NCI-H187 (cell line): Measurements from ENCODE around the gene PRDM2.

Source experiments
- DNase-seq, 2 experiments: peaks; one replicate each; lab custom pipeline; 2025; lab: John Stamatoyannopoulos, UW

The PRDM2 gene

GRCh38 chr1:13763991-13764390 lies 64.0 kb downstream of the PRDM2 start:
- DNase-seq: no peak

- no peak for DNase-seq
Observed at GRCh38 chr1:13764588-13765332, 64.8 kb downstream of the PRDM2 start.

DNA sequence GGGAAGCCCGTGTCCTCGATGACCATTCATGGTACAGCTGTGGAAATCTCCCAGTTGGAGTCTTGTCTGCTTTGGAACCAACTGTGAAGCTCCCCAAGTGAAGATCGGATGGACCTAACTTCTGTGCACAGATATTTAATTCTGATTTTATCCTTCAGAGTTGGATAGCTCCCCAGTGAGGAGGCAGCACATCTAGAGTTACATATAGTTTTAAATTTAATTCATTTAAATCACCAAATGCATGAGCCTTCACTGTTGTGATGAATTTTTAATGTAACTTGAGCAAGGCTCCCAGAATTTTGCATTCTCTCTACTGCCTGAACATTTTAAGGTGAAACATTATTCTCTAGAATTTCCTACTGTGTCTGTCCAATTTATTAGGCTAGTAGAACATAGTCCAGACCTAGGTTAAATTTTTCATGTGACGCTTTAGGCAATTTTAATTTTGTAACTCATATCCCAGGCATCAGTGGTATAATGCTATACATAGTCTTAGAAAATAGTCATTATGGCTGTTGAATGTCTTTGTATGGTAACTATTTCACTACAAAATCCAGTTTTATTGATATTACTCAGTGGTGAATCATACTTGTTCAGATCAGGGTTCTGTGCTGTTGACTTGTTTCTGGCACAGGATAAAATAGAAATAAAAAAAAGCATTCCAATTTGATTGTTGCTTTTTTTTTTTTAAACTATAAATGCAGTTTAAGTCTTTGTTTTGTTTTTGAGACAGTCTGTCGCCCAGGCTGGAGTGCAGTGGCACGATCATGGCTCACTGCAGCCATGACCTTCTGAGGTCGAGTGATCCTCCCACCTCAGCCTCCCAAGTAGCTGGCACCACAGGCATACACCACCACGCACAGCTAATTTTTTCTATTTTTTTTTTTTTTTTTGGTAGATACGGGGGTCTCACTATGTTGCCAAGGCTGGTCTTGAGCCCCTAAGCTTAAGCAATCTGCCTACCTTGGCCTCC lies 66.9 kb downstream of the PRDM2 start:
- no peak for DNase-seq

GRCh38 chr1:13769212-13769611 lies 69.2 kb downstream of the PRDM2 start:
- DNase-seq: no peak

DNA sequence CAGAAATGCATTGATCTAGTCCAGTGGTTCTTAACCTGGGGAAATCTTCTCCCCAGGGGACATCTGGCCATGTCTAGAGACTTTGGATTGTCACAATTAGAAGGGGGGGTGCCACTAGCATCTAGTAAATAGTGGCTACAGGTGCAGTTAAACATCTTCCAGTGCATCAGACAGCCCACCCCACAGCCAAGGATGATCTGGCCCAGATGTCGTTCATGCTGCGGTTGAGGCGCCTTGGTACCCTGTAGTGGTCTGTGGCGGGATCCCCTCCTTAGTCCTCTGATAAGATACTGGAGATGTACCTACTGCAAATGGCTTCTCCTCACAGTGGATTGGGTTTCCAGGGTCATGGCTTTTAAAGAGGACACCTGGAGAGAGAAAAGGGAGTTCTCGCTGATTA lies 69.8 kb downstream of the PRDM2 start:
- DNase-seq: no peak

- no peak for DNase-seq
Observed at GRCh38 chr1:13770743-13771142, 70.8 kb downstream of the PRDM2 start.

DNA sequence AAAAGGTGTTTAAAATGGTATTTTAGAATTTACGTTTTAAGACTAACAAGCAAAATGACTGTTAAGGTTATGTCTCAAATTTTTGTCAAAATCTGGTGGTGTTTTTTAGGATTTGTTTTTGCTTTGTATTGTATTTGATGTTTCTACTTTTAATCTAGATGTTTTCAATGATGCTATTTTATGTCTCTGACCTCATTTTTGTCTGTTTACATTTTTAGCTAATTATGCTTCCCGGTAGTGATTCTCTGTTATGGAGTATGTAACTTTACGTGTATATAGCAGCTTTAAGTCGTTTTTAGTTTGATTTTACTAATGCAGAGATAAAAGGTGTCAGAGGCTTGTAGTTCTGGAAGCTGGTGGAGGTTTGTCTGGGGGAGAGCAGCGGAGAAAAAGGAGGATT lies 71.8 kb downstream of the PRDM2 start:
- DNase-seq: no peak

GRCh38 chr1:13772271-13772670 lies 72.3 kb downstream of the PRDM2 start:
- DNase-seq: no peak

GRCh38 chr1:13774121-13774520 lies 74.1 kb downstream of the PRDM2 start:
- no peak for DNase-seq

DNA sequence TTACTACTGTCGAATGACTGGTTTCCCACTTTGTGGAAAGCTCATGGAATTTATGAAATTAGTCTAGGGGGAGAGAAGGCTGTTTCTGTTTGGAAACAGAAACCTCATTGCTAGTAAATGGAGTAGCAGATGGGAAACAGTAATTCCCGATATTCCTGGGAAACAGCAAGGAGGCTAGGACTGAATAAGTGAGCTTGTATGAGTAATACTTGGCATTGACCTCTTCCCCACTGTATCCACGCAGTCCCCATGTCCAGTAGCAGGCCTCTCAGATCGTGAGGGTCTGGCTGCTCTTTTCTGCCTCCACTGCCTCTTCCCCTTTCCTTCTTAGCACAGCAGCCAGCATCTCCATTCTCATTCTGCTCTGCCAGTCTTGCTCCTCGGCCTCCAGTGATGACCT lies 75.5 kb downstream of the PRDM2 start:
- DNase-seq: no peak

DNA sequence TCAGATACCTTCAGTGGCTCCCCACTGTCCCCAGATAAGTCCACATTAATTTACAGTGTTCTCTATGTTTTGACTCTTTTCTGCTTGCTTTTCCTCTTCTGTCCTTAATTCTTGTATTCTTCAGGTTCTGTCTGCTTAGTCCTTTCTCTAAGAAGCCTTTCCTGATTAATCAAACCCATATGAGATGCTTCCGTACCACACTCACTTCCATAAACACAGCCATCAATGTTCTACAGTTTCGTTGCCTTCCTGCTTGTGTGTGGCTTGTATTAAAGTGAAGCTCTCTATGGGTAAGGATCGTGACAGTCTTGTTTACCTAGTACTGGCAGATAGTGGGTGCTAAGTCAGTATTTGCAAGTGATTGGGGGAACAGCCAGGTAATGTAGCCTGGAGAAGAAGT lies 75.9 kb downstream of the PRDM2 start:
- no peak for DNase-seq

GRCh38 chr1:13778431-13778830 lies 78.4 kb downstream of the PRDM2 start:
- no peak for DNase-seq

- no peak for DNase-seq
Observed at GRCh38 chr1:13779930-13780329, 79.9 kb downstream of the PRDM2 start.

- no peak for DNase-seq
Observed at GRCh38 chr1:13780780-13781179, 80.8 kb downstream of the PRDM2 start.

DNA sequence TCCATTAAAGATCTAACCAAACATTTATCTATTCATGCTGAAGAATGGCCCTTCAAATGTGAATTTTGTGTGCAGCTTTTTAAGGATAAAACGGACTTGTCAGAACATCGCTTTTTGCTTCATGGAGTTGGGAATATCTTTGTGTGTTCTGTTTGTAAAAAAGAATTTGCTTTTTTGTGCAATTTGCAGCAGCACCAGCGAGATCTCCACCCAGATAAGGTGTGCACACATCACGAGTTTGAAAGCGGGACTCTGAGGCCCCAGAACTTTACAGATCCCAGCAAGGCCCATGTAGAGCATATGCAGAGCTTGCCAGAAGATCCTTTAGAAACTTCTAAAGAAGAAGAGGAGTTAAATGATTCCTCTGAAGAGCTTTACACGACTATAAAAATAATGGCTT lies 81.2 kb downstream of the PRDM2 start:
- no peak for DNase-seq

- DNase-seq: no peak
Observed at GRCh38 chr1:13781907-13782633, 82.1 kb downstream of the PRDM2 start.

DNA sequence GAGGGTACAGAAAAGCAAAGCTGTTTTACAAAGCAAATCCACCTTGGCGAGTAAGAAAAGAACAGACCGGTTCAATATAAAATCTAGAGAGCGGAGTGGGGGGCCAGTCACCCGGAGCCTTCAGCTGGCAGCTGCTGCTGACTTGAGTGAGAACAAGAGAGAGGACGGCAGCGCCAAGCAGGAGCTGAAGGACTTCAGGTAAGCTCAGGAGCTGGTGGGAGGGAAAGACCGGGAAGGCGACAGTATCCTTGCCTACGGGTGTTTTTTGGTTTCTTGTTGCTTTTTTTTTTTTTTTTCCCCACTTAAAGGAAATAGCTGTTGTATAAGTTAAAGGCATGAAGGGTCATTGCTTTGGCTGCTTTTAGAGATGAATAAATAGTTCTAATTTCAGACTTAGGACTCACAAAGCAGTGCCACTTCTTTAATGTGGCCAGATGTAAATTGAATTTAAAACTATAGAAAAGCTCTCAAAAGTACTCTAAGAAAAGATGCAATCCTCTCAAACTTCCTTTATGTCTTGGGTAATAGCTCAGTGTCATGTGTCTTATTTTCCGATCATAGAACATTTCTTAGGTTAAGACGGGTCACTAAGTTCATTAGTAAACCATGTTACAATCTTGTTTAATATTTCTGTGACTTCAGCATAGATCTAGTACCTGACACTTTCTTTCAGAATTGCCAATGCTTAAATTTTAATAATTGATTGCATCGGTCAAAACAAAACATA lies 82.8 kb downstream of the PRDM2 start:
- DNase-seq: no peak

DNA sequence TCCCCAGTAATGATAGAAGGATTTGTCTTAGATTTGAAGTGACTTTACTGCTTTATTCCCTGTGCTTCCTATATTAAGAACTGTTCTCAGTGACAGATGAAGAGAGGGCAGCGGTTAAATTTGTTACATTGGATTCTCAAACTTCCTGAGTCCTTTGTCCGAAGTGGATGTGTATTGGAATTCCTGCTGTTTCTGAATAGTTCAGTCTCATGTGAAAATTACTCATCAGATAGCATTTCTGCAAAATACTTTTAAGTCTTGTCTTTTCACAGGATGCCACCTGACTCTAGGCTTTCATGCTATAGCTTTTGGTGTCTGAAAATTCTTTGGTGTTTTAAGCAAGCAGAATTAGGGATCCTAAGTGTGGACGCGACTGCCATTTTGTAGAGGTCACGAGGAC lies 83.6 kb downstream of the PRDM2 start:
- no peak for DNase-seq

GRCh38 chr1:13784971-13785370 lies 85.0 kb downstream of the PRDM2 start:
- DNase-seq: no peak

- no peak for DNase-seq
Observed at GRCh38 chr1:13786541-13786940, 86.6 kb downstream of the PRDM2 start.

- no peak for DNase-seq
Observed at GRCh38 chr1:13788795-13789194, 88.8 kb downstream of the PRDM2 start.
